CD4-positive, alpha-beta T cell treated with Interleukin-15 for 1 hour (primary cell): ENCODE data around the gene KLHL25.

Experiments used
- DNase-seq: peaks from one replicate; pipeline ENCODE4 v3.0.0-alpha.2; 2020

The KLHL25 gene

DNA sequence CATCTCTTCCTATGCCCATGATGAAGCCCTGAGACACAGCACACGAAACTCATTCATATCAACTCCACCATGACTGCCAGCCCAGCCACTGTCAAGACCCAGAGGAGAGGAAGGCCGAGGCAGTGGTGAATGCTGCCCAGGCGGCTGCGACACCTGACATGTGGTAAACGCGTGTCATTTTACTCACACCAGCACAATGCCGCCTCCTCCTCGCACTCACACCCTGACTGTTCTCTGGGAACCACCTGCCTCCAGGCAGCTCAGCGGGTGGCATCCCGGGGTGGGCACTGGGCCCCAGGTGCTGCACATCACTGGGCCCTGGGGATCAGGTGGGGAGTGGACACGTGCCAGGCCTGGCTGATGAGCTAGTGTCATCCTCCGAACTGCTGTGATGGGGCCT is 21.5 kb downstream of the KLHL25 start:
- DNase-seq, result no peak

DNA sequence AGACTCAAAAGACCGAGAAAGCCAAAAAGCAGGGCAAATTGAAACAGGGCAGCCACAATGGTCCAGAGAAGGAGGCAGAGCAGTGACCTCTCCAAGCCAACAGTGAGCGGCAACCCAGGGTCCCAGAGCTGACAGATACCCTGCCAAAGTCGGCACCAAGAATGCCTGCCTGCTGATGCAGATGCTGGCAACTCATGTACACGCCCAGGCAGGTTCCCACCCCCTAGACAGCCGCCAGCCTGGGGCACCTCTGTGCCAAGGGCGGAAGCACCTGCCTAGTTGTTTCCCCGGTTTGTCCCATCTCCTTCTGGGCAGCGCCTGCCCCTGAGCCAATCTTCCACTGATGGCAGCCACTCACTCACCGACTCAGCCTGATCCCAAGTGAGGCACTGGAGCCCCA is 22.1 kb downstream of the KLHL25 start:
- no peak for DNase-seq

DNA sequence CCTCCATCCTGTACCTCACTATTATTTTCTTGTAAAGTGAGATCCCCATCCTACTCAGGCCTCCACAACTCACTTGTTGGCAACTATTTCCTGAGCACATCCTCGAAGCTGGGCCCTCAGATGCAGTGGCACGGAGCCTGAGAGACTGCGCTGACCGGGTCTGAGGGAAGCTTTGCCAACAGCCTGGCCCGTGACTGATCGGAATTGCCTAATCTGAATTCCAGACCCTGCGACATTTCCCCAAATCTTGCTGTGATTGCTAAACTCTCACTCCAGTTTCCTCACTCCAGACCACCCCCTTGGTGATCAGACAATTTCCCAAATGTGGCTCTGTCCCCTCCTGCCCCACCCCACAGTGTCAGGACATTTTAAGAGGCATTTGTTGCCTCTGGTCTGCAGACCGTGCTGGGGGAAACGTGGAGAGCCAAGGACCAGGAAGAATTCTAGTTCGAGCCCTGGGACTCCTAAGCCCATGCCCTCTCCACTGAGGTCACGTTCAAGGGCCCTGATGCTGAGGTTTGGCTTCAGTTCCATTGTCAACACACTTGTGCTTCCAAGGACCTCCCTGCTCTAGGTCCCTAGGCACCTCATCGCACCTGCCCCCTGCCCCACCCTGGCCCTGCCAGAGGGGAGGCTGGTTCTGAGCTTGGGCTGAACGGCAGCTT is 22.8 kb downstream of the KLHL25 start:
- no peak for DNase-seq

DNA sequence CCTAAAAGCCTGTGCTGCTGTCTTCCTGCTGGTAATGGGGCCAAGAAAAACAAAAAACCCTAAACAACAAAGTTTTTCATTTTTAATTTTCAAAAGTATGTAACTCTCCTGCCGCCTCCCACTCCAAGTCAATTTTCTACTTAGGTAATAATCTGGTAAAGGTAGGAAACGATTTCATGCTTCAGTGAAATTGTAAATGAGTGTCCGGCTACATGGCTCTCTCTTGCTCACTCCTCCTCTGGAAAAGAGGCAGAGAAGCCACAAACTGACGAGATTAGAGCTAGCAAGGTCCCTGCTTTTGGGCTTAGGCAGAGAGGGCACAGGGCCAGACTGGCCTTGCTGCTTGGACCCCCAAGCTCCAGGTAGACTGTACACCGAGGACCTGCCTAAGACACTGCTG is 23.5 kb downstream of the KLHL25 start:
- no peak for DNase-seq

DNA sequence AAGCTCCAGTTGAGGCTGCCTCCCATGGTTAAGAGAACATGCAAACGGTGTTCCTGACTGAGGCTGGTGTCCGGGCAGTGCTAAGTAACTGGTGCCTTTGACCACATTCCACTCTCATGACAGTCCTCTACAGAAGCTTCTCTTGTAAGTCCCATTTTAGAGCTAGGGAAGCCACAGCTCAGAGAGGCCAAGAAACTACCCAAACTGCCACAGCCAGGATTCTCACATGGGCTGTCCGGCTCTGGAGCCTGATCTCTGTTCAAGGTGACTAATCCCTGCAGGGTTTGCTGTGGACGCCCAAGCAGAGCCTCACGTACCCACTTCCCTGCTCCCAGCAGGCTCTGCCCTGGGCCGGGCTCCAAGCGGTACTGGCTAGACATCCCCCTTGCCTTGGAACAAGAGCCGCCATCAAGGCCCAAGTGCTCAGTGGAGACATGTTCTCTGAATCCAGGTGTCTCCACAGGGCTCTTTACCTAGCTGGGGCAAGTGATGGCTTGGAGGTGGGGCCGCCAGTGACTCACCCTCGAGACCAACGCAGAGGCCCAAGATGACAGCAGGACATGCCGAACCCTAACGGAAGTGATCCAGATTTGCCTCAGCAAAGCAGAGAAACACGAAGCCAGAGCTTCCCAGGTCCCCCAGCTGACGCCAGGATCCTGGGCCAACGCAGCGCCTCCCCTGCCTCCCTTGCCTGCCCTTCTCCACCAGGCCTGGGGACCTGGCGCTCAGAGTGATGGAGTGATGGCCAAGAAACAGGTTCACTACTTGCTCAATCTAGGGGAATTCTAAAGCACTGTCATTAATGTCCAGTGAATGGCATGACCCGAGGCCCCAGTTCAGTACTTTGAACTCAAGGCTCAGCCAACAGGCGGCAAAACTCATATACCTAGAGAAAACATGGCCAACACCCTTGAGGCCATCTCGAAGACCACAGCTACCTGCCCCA is 24.4 kb downstream of the KLHL25 start:
- DNase-seq, result no peak

DNA sequence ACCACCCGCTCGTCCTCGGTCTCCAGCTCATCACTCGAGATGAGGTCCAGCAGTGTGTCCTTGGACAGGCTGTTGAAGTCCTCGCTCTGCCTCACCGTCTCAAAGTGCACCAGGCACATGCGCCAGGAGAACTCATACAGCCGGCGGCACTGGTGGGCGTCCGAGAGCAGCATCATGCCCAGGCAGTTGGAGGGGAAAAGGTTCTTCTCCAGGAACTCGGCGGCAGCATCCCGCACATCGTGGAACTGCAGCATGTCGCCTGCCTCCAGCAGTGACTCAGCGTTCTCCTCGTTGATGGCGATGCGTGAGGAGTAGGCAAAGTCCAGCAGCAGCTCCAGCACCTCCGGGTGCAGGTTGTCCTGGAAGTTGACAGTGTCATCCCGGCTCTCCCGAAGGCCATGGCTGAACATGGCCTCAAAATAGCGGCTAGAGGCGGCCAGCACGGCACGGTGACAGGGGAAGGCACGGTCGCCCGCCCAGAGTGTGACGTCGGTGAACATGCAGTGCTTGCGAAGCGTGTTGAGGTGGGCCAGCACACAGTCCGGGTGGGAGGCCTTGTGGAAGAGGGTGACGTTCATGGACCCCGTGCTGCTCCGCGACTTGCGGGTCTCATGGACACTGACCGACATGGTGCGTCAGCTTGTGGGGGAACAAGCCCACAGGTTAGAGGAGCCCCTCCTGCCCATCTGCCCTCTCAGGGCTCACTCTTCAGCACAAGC is 25.4 kb downstream of the KLHL25 start:
- no peak for DNase-seq

DNA sequence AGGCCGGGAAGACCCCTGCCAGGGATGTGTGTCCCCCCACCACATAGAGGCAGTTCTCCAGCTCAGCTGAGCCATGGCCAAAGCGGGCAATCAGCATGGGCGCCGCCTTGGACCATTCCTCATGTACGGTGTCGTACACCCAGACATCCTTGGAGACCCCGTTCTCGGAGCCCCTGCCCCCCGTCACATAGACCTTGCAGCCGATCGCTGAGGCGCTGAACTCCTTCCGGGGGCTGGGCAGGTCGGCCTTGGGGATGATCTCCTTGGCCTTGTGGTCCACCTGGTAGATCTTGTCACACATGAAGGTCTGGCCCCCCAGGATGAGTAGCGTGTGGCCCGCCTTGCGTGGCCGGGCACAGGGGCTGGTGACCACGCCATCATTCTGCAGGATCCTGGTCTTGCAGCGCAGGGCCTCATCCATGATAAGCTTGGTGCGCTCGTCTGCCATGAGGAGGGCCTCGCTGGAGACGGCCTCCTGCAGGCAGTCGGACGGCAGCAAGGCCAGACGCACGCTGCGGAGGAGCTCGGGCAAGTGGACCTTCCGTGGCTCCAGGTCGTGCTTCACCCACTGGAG is 26.0 kb downstream of the KLHL25 start:
- DNase-seq, result no peak

DNA sequence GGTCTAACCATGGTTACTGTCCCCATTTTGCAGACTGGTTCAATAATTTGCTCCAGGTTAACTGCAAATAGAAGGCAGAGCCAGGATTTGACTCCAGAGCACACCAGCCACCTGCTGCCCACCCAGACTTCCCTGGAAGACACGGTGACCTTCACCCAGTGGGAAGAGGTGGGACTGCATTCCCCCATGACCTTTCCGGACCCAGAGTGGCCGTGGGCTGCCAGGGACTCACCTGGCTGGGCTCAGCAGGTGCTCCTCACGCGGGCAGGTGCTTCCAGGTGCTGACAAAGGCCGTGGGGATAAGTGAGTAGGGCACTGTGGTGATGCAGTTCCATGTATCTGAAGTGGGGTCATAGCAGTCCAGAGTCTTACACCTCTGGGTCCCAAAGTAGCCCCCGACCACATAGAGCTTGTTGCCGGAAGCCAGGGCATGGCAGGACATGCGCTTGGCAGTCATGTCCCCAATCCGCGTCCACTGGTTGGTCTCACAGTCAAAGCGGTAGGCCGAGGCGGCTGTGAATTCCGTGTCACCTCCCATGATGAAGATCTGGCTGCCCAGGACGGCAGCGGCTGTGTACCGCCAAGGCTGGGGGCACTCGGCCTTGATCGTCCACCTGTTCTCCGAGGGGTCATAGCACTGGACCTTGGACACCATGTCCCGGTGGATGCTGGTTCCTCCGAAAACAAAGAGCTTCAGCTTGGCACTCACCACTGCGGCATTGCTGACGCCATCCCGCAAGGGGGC is 26.8 kb downstream of the KLHL25 start:
- DNase-seq, result no peak

DNA sequence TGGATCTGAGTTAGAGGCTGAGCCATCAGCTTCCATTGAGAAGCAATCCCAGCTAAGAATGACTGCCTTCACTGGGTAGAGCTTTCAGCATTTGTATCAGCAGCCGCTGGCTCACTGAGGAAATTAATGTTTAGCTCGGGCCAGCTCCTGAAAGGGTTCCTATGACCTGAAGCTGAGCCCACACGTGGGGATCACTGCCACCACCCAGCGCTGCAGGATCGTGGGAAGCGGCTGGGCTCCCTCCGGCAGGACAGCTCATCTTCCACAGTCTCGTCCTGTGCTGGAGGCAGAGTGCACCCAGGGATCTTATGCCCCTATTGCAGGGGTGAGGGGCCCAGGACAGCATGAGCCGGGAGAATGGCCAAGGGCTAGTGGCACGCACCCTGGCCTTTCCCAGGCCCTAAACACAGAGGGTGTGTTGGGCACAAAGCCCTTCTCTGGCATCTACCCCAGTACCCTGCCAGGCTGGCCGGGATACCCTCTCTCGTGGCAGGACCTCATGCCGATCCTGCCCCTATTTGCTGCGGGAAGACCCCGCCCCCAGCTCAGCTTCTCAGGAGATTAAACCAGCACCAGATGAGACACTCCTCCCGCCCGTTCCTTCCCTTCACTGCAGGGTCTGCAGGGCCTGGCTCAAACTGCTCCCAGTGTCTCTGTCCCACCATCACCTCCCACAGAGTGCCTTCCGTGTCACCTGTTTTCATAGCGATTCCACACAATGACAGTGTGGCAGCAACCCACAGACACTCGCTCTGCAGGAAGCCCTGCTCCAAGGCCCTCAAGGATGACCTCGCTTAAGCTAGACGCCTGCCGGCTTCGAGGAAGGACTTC is 28.5 kb downstream of the KLHL25 start:
- DNase-seq, result no peak

DNA sequence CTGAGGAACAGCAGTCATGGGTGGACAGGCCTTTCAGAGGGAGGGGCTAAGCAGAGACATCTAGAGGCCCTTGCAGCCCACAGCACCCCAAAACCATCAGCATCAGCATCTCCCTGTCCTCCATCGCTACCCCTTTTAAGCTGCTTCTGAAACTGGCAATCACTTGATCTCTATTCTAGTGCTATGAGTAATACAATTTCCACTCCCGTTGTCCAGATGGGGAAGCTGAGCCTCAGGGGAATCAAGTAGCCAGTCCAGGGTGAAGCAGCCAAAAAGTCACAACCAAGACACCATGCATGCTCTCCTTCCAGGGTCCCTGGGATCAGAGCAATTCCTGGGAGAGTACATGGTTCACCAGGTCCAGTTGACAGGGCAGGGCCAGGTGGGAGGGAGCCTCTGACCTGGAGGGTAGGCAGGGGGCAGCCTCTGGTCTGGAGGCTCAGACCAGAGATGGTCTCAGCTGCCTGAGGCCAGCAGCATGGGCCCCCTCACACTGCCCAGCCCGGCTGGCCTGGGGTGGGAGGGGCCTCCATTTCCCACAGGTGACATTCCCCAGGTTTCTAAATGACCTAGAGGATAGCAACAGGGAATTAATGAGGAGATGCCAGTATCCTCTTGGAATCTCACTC is 30.0 kb downstream of the KLHL25 start:
- DNase-seq, result no peak

DNA sequence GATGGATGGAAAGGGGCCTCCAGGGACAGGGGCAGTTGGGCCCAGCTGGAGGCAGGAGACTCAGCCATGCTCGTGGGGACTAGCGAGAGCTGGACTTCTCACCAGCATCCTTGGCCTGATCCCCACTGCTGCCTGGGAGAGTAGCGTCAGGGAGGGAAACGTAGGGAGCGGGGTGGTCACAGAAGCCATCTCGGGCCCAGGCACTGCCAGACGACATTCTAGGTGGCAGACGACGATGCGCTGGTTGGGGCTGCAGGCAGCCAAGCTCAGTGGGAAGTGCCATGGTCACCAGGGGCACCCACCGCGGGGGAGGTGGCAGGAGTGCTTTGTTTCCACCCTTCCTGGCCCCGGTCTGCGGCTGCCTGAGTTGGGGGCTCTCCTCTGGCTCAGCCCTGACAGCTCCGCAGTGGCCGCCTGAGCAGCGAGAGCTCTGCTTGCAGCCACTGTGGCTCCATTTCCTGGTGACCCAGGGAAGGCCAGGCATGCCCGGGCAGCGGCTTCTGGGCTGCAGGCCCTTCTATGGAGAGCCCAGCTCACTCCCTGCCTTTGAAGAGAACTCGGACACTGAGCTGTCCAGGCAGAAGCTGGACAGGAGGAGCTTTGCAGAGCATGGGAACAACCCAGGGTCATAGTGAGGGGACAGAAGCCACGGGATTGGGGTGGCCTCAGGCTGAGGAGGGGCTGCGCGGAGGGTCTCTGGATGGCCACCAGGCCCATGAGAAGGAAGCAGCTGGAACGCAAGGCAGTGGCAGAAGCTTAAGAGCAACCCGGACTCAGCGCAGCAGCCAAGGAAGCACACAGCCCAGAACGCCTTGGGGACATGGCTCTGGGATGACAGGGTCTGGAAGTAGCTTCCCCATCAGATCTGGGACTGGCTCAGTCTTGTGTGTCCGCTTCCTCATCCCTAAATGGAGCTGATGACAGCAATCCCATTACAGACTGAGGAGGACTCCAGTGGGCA is 30.8 kb downstream of the KLHL25 start:
- no peak for DNase-seq

DNA sequence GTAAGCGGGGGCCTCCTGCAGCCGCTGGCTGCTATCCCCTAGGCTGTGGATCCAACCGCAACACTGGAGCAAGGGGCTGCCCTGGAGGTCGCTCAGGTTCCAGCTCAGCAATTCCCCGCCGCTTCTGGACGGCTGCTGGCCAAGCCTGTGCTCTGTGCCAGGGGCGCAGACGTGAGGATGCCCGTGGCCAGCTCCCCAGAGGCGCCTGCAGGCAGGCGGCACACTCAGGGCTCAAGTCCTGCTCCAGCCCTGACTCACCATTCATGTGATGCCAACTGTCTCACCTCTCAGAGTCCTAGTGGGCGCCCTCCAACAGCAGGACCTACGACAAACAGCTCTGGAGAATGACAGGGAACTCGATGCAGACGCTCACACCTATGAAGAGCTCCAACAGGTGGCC is 31.6 kb downstream of the KLHL25 start:
- no peak for DNase-seq

DNA sequence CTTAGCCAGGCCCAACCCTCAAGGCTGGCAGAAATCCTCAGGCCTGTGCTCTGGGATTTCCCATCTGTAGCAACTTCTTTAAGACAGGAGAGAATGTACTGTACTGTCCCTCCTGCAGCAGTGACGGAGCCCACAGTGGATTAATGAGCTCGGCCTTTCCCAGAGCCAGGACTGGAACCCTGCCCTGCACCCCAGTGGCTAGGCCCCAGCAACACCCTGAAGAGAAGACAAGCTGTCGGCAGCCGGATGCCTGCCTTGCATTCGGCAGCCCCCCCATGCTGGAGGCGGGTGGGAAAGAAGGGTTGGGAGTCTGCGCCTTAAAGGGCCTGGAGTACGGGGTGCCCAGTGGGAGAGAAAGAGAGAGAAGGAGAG is 32.0 kb downstream of the KLHL25 start:
- DNase-seq, result no peak

DNA sequence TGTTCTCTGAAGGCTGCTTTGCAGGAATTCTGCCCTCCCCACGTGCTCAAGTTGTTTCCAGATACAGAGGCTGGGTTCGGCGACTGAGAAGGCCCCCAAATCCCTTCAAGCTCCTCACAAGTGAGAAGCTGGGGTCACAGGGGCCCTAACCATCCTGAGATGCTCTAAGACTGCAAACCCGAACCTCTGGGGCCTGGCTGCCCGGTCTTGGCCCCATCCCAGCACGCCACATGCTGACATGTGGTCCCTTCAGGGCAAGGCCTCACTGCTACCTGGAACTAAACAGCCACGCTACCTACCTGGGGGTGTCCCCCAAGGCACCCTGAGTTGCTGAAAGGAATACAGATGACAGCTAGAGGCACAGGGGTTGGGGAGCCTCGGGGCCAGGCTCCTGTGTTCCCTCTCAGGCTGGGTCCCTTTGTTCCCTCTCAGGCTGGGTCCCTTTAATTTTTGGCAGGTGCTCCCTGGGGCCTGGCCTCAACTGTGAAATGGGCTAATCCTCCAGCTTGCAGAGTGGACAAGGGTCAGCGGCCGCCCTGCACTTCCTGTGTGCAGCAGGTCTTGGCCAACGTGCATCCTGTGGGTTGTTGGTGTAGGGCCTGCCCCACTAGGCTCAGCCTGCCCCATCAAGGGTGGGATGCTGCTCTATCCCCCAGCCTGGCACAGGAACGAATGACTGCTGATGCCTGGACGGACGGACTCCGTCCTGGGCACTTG is 32.5 kb downstream of the KLHL25 start:
- DNase-seq, result no peak

DNA sequence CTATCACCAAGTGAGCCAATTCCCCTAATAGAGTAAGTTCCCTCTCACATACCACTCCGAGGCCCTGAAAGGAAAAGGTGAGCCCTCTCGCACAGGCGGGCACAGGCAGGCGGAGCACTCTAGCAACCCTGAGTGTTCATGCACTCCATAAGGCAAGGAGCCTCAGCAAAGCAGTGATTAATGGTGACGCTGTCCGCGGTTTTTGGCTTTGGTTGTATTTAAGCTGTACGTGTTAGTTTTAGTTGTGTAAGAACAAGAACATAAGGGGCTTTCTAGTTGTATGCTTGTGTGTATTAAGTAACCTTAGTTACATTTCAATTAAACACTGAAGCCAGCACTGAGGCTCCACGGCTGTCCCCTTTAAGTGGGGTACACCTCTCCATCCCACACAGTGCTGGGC is 33.1 kb downstream of the KLHL25 start:
- no peak for DNase-seq

DNA sequence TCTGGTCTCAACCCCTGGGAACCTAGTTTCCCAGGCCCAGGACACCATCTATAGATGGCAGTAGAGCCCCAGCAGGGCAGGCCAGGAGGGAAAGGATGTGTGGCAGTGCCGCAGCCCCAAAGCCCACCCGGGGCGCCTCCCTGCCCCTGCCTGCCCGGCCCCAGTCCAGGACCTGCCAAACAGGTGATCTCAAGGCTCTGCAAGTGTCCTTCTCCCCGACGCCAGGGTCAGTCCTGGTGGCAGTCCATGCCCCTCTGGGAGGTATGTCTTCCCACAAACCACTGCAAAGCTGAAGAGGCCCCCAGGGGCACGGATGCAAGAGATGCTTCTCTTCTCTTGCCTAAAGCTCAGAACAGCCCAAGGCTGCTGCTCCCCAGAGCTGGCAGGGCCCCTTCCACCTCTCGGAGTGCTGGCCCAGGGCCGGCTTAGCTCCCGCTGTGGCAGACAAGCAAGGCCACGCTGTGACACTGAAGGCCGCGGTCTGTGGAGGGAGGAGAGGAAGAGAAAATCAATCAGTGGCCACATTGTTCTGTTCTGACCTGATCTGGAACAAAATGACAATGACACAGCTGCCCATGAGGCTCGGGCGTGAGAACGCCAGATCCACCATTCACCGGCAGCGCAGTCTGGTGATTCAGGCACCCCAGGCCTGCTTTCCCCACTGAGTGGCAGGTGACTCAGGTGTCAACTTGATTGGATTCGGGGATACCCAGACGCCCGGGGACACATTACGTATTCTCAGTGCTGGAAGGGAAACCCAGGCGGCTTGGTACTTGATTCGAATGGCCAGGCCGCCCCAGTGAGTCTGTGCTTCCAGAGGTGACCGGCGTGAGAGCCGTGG is 34.0 kb downstream of the KLHL25 start:
- no peak for DNase-seq

DNA sequence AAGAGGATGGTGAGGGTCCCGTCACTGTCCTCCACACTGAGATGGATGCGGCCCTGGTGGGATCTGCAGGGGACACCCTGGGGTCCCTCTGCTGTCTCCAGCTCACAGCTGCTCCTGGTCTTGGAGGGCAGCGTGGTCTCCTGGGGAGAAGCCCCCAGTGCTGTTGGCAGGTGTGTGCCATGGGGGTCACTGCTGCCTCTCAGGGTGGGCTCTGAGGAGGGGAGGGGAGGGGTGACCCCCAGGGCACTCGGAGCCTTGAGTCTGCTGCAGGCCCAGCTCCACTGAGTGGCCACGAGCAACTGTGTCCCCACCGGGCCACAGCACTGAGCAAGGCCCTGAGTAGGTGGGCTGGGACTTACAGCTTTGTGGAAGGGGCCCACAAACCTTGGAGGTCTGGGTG is 34.7 kb downstream of the KLHL25 start:
- no peak for DNase-seq

DNA sequence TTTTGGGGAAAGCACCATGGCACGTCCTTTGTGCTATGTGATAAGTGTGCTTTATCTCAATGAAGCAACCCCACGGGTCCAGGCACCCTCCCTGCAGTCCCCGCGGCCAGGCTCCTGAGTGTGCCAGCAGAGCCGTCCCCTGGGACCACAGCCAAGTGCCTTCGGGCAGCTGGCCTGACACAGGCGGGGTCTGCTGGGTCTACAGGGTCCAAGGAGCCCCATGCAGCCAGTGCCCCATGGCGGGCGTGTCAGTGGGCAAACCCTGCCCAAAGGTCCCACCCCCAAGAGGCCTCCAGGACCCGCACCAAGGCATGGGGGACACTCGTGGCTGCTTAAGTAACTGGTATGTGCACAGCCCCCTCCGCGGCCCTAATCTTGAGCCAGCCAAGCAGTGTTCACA is 35.3 kb downstream of the KLHL25 start:
- no peak for DNase-seq

DNA sequence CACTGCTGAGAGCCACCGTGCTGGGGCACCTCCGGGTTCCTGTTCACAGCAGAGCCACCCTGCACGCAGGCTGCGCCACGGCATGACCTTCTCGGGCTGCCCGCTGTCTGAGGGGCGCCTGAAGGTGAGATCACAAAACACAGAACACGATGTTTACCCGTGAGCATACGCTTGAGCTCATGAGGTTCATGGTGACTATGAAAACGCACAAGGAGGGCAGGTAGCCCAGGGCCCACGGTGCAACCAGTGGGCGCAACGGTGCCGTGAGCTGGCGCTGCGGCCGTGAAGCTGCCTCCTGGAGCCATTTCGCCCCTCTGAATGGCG is 36.1 kb downstream of the KLHL25 start:
- no peak for DNase-seq
